ENCODE measurements around the gene EXOSC10. TPM values are rescaled to one million over a fixed set of nuclear protein-coding genes. Genes with fewer than 3 reads are reported as not detected.
"Not testable (repeated sequence)": the region's sequence is repeated elsewhere in the genome, so short reads cannot be mapped to it uniquely, and the experiment has no call there.

EXOSC10 gene
- total RNA-seq, 1 donor from 2014 or later, result 53.6 TPM

GRCh38 chr1:11061652-11062365 lies 37.9 kb downstream of the EXOSC10 start:
- DNase-seq, result no peak

DNA sequence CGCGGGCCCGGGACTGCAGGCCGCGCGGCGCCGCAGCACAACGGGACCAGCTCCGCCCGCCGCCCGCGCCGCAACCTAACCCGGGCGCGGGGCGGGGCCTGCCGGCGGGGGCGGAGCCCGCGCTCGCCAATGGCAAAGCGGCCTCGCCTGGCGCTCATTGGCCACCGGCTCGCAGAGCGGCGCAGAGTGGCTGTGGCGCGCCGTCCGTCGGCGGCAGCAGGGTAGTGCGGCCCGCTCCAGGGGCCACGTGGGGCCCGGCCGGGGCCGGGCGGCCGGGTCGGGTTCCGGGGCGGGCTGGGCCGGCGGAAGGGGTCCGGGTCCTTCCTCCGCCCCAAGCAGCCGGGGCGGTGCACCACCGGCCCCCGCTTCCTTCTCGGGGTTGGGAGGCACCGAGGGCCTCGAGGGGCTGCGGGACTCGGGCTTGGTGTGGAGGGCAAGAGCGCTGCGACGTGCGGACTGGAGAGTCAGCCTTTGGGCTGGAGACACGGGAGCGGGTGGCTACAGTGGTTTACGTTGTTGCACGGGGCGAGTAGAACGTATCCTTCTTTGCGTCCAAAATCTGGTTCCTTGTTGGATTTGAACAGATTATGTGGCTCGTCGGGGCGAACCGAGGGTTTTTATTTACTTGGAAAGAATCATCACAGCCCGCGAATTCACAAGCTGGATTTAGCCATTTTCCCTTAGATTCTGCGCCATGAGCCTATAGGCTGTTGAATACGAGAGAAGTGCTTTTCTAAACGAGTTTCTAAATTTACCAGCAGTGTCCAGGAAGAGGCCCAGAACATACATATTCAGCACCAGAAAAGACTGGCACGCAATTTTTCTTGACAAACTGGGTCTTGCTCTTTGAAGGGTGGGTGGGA lies 39.5 kb downstream of the EXOSC10 start, which contains the start of gene SRM:
Gene SRM, minus strand, starts transcription at position 51 of the 863 bp plus-strand sequence. CDS start 75 bp downstream, outside the sequence.
- peak; percentile 93 for DNase-seq

GRCh38 chr1:11059155-11059967 lies 40.3 kb downstream of the EXOSC10 start:
- peak; percentile 21 for DNase-seq

GRCh38 chr1:11058595-11059154 lies 41.0 kb downstream of the EXOSC10 start:
- DNase-seq, result no peak

GRCh38 chr1:11058026-11058425 lies 41.6 kb downstream of the EXOSC10 start:
- DNase-seq, result no peak

GRCh38 chr1:11057477-11057876 lies 42.2 kb downstream of the EXOSC10 start:
- DNase-seq, result no peak

DNA sequence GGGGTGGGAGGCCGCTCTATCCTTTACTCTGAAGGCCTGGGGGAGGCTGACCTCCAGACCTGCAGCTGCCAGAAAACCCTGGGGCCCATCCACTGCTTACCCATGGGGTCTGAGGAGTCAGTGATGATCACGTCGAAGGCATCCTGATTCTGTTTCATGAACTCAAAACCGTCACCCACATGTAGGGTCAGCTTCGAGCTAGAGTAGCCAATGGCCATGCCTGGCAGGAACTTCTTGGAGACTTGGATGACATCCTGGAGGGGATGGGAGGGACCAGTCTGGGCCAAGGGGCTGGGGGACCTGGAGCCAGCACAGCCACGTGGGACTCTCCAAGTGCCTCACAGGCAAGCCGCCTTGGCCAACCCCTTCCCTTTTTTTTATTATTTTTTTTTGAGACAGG lies 43.2 kb downstream of the EXOSC10 start:
- DNase-seq, result no peak

- no peak for DNase-seq
These were observed 44.0 kb downstream of the EXOSC10 start for GRCh38 chr1:11055676-11056075.

GRCh38 chr1:11054666-11055065 lies 45.0 kb downstream of the EXOSC10 start:
- no peak for DNase-seq

- DNase-seq, result no peak
These were observed 45.5 kb downstream of the EXOSC10 start for GRCh38 chr1:11054181-11054580.

GRCh38 chr1:11053758-11054137 lies 45.9 kb downstream of the EXOSC10 start:
- DNase-seq, result peak; percentile 32

- DNase-seq, result peak; percentile 36
These were observed 46.6 kb downstream of the EXOSC10 start for GRCh38 chr1:11052839-11053757.

GRCh38 chr1:11051781-11052511 lies 47.7 kb downstream of the EXOSC10 start:
- no peak for DNase-seq

DNA sequence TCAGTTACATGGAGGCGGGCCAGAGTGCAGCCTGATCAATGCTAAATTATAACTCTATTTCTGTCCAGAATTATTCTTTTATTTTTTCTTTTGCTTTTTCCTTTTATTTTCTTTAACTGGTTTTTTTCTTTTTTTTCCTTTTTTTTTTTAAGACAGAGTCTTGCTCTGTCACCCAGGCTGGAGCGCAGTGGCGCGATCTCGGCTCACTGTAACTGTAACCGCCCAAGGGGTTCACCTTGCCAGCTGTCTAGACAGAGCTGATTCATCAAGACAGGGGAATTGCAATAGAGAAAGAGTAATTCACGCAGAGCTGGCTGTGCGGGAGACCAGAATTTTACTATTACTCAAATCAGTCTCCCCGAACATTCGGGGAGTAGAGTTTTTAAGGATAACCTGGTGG lies 48.5 kb downstream of the EXOSC10 start:
- DNase-seq, result not testable (repeated sequence)

DNA sequence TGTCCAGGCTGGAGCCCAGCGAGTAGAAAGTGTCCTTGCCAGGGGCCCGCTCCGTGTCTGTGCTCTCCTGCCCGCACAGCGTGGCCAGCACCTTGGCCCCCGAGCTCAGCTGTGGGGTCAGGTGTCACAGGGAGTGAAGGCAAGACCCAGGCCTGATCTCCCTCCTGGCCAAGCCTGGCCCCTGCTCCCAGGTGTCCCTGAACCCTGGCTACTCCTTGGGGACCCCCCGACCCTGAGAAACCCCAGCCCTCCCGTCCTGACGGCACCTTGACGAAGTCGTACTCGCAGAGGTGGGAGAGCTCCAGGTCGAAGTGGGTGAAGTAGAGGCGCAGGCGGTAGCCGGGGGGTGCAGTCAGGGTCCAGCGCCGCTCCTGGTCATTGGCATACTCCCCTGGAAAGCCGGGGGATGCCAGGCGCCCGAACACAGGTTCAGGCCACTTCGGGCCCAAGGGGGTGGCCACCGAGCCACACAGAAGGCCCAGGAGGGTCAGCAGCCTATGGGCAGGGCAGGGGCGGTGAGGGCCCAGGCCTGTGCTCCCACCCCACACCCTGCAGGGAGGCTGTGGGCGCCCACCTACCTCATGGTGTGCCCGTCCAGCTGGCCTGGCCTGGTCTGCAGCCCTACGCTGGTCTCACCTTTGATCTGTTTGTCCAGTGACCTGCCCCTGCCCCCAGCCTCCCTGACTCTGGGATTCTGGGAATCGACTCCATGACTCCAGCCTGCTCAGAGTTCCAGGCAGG lies 52.9 kb downstream of the EXOSC10 start, which contains the start of gene MASP2:
Gene MASP2, minus strand, starts transcription at position 615 of the 741 bp plus-strand sequence. Its CDS starts 32 bp downstream, at position 583.
- no peak for DNase-seq

- no peak for DNase-seq
These were observed 53.5 kb downstream of the EXOSC10 start for GRCh38 chr1:11046270-11046566.

- no peak for DNase-seq
These were observed 54.0 kb downstream of the EXOSC10 start for GRCh38 chr1:11045428-11046269.

DNA sequence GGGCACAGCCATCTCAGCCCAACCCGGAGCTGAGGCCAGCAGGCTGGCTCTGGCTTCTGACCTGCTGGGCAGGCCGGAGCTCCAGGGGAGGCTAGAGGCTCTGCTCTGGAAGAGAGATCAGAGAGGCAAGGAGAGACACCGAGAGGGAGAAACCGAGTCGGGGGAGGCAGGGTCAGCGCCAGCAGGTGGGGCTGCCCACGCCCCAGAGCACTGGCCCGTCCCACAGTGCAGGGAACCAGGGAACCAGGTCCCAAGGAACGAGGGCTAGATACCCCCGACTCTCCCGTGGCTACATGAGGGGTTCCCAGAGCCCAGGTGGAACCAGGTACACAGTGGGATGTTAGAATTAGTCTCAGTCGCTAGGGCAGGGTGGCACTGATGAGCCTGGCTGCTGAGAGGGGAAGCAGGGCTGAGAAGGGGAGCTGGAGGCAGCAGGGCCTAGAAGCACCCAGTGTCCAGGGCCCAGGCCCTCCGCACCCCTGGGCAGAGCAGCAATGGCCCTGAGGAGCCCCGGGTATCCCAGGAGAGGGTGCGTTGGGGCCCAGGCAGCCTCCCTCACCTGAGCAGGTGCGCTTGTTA lies 54.7 kb downstream of the EXOSC10 start:
- no peak for DNase-seq
